WTC11 (cell line): ENCODE results near the gene KXD1. TPM values are rescaled to one million over a fixed set of nuclear protein-coding genes. Genes with fewer than 3 reads are reported as not detected.
"Not testable (repeated sequence)": the region's sequence is repeated elsewhere in the genome, so short reads cannot be mapped to it uniquely, and the experiment has no call there.

Experiments used
- ATAC-seq: fragments of 200-7000 bp; cut with Tn5 transposase; 2 replicates; pipeline ENCODE4 v1.10.0; 2021; ENCODE audit warnings: mild to moderate bottlenecking, moderate library complexity
- CTCF ChIA-PET: fragments of 300-600 bp; sonication (Branson Sonifier 250); formaldehyde crosslinking; loops from one replicate; lab custom pipeline; 2021; ENCODE audit warnings: antibody characterized with exemption; lab: Charles Lee
- POLR2A ChIA-PET: fragments of 350-600 bp; sonication (Branson Sonifier 250); formaldehyde crosslinking; loops from one replicate; lab custom pipeline; 2021; ENCODE audit warnings: antibody characterized with exemption; lab: Charles Lee
- DNase-seq: peaks from one replicate; pipeline ENCODE4 v3.0.0; 2021; ENCODE audit warnings: low spot score
- H3K27ac Mint-ChIP-seq: 2 replicates; pipeline ENCODE4 v1.8.0; 2021; ENCODE audit warnings: mixed read lengths
- H3K27me3 Mint-ChIP-seq: 2 replicates; pipeline ENCODE4 v1.8.0; 2021; ENCODE audit warnings: low read depth, mild to moderate bottlenecking, moderate library complexity, mixed read lengths
- H3K36me3 Mint-ChIP-seq: 2 replicates; pipeline ENCODE4 v1.8.0; 2021; ENCODE audit warnings: mixed read lengths
- H3K4me1 Mint-ChIP-seq: 2 replicates; pipeline ENCODE4 v1.8.0; 2022; ENCODE audit warnings: mixed read lengths
- H3K4me3 Mint-ChIP-seq: 2 replicates; pipeline ENCODE4 v1.8.0; 2021; ENCODE audit warnings: mild to moderate bottlenecking, moderate library complexity, mixed read lengths
- H3K9me3 Mint-ChIP-seq: 2 replicates; pipeline ENCODE4 v1.8.0; 2021; ENCODE audit warnings: mixed read lengths
- ERG ChIP-seq: fragments of 250-450 bp; sonication (Bioruptor Pico); IDR thresholded peaks from 2 replicates; pipeline ENCODE4 v1.8.0; 2021; ENCODE audit warnings: mild to moderate bottlenecking
- GTF2I ChIP-seq: fragments of 250-450 bp; sonication (Bioruptor Pico); conservative IDR thresholded peaks from 2 replicates; pipeline ENCODE4 v1.4.0; 2021; ENCODE audit warnings: mild to moderate bottlenecking
- HMGA2 ChIP-seq: fragments of 250-450 bp; sonication (Bioruptor Pico); IDR thresholded peaks from 2 replicates; pipeline ENCODE4 v1.4.0; 2021; ENCODE audit warnings: mild to moderate bottlenecking, moderate library complexity
- JAZF1 ChIP-seq: fragments of 250-450 bp; sonication (Bioruptor Pico); IDR thresholded peaks from 2 replicates; pipeline ENCODE4 v1.9.0; 2021; ENCODE audit warnings: moderate library complexity, mild to moderate bottlenecking, inconsistent platforms
- NR3C1 ChIP-seq: sonication (generic); formaldehyde crosslinking; conservative IDR thresholded peaks from 2 replicates; pipeline ENCODE4 v1.8.1; 2023; ENCODE audit warnings: low read depth, mild to moderate bottlenecking, missing genetic modification reagents
- ZNF121 ChIP-seq: sonication (generic); formaldehyde crosslinking; IDR thresholded peaks from 2 replicates; pipeline ENCODE4 v1.8.0; 2023; ENCODE audit warnings: missing genetic modification reagents
- total RNA-seq: library from RNA; stranded (reverse); gene quantifications from 3 replicates; pipeline ENCODE4 v1.2.3, GENCODE V29; 2021
- TF ChIP-seq, protein P1 (sequence below): sonication (generic); formaldehyde crosslinking; IDR thresholded peaks from 2 replicates; pipeline ENCODE4 v1.8.0; 2023; ENCODE audit warnings: missing genetic modification reagents, mild to moderate bottlenecking, borderline replicate concordance
- TF ChIP-seq, protein P2 (sequence below): sonication (generic); formaldehyde crosslinking; IDR thresholded peaks from 2 replicates; pipeline ENCODE4 v1.8.0; 2022; ENCODE audit warnings: mild to moderate bottlenecking, missing genetic modification reagents
- TF ChIP-seq, protein P3 (sequence below): sonication (generic); formaldehyde crosslinking; IDR thresholded peaks from 2 replicates; pipeline ENCODE4 v1.8.1; 2023; ENCODE audit warnings: mild to moderate bottlenecking, missing genetic modification reagents, borderline replicate concordance
- TF ChIP-seq, protein P4 (sequence below): sonication (generic); formaldehyde crosslinking; IDR thresholded peaks from 2 replicates; pipeline ENCODE4 v1.8.0; 2023; ENCODE audit warnings: mild to moderate bottlenecking, missing genetic modification reagents

Gene KXD1
- total RNA-seq, 1 experiment from 2014 or later: 136 TPM

- TF ChIP-seq, protein P1, sequence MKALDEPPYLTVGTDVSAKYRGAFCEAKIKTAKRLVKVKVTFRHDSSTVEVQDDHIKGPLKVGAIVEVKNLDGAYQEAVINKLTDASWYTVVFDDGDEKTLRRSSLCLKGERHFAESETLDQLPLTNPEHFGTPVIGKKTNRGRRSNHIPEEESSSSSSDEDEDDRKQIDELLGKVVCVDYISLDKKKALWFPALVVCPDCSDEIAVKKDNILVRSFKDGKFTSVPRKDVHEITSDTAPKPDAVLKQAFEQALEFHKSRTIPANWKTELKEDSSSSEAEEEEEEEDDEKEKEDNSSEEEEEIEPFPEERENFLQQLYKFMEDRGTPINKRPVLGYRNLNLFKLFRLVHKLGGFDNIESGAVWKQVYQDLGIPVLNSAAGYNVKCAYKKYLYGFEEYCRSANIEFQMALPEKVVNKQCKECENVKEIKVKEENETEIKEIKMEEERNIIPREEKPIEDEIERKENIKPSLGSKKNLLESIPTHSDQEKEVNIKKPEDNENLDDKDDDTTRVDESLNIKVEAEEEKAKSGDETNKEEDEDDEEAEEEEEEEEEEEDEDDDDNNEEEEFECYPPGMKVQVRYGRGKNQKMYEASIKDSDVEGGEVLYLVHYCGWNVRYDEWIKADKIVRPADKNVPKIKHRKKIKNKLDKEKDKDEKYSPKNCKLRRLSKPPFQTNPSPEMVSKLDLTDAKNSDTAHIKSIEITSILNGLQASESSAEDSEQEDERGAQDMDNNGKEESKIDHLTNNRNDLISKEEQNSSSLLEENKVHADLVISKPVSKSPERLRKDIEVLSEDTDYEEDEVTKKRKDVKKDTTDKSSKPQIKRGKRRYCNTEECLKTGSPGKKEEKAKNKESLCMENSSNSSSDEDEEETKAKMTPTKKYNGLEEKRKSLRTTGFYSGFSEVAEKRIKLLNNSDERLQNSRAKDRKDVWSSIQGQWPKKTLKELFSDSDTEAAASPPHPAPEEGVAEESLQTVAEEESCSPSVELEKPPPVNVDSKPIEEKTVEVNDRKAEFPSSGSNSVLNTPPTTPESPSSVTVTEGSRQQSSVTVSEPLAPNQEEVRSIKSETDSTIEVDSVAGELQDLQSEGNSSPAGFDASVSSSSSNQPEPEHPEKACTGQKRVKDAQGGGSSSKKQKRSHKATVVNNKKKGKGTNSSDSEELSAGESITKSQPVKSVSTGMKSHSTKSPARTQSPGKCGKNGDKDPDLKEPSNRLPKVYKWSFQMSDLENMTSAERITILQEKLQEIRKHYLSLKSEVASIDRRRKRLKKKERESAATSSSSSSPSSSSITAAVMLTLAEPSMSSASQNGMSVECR: no peak
Observed at GRCh38 chr19:18522124-18522861, 35.4 kb upstream of the KXD1 start (continued).

GRCh38 chr19:18522862-18523440, 34.7 kb upstream of the KXD1 start:
- Mint-ChIP-seq H3K4me3 (peak overlapping the region; percentile 36), H3K27ac (peak overlapping the region; percentile 89; the same call in 1 of the 2 replicates)
- H3K4me1 Mint-ChIP-seq, H3K27me3 Mint-ChIP-seq, DNase-seq, ATAC-seq, H3K9me3 Mint-ChIP-seq, H3K36me3 Mint-ChIP-seq: not testable (repeated sequence)
- CTCF ChIA-PET: interaction anchor here (0.7 to 5.0 kb wide), 10 partner anchors 12 to 86 kb away, joined by 3 to 36 read pairs (median 4); partner anchors contain the start of genes KXD1 and UBA52
- peak; percentile 99 for TF ChIP-seq ZNF121 (CRISPR knock-in tag)
- TF ChIP-seq GTF2I (CRISPR knock-in tag): peak; percentile 91
- TF ChIP-seq ERG (CRISPR knock-in tag): 0 out of 2 replicates have a peak, but pooled peaks have one; percentile 23
- POLR2A ChIA-PET: interaction anchor here (0.5 to 1.4 kb wide), 4 partner anchors 8 to 49 kb away, joined by 3 read pairs; partner anchors contain the start of gene UBA52

DNA sequence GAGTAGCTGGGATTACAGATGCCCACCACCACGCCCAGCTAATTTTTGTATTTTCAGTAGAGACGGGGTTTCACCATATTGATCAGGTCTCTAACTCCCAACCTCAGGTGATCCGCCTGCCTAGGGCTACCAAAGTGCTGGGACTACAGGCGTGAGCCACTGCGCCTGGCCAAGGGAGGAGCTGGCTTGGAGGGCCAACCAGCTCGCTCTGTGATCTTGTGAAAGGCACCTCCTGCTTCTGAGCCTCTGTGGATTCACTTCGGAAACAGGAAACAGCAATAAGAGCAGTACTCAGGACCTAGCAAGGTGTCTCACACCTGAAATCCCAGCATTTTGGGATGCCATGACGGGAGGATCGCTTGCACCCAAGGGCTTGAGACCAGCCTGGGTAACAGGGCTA, 33.8 kb upstream of the KXD1 start:
- Mint-ChIP-seq H3K9me3 (no peaks in the 10 kb centered on the region), H3K36me3 (no peaks in the 10 kb centered on the region), H3K27me3 (no peaks in the 10 kb centered on the region), H3K27ac (peak overlapping the region; percentile 89), H3K4me3 (no peak overlapping the region), H3K4me1 (peaks cover 7% of the 10 kb centered on the region)
- ChIA-PET CTCF (interaction anchor here (1.0 to 5.0 kb wide), 7 partner anchors 17 to 245 kb away, joined by 3 to 36 read pairs (median 4); no protein-coding TSS in a partner anchor), POLR2A (interaction anchor here (1.0 to 1.4 kb wide), 2 partner anchors 14 to 17 kb away, joined by 3 read pairs; no protein-coding TSS in a partner anchor)
- no peak for ATAC-seq
- DNase-seq: peak; percentile 40
- TF ChIP-seq HMGA2 (CRISPR knock-in tag) (no peak), JAZF1 (CRISPR knock-in tag) (no peak), ZNF121 (CRISPR knock-in tag) (no peak), NR3C1 (CRISPR knock-in tag) (no peak)
- TF ChIP-seq, protein P2, sequence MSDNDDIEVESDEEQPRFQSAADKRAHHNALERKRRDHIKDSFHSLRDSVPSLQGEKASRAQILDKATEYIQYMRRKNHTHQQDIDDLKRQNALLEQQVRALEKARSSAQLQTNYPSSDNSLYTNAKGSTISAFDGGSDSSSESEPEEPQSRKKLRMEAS: no peak
- TF ChIP-seq, protein P3, sequence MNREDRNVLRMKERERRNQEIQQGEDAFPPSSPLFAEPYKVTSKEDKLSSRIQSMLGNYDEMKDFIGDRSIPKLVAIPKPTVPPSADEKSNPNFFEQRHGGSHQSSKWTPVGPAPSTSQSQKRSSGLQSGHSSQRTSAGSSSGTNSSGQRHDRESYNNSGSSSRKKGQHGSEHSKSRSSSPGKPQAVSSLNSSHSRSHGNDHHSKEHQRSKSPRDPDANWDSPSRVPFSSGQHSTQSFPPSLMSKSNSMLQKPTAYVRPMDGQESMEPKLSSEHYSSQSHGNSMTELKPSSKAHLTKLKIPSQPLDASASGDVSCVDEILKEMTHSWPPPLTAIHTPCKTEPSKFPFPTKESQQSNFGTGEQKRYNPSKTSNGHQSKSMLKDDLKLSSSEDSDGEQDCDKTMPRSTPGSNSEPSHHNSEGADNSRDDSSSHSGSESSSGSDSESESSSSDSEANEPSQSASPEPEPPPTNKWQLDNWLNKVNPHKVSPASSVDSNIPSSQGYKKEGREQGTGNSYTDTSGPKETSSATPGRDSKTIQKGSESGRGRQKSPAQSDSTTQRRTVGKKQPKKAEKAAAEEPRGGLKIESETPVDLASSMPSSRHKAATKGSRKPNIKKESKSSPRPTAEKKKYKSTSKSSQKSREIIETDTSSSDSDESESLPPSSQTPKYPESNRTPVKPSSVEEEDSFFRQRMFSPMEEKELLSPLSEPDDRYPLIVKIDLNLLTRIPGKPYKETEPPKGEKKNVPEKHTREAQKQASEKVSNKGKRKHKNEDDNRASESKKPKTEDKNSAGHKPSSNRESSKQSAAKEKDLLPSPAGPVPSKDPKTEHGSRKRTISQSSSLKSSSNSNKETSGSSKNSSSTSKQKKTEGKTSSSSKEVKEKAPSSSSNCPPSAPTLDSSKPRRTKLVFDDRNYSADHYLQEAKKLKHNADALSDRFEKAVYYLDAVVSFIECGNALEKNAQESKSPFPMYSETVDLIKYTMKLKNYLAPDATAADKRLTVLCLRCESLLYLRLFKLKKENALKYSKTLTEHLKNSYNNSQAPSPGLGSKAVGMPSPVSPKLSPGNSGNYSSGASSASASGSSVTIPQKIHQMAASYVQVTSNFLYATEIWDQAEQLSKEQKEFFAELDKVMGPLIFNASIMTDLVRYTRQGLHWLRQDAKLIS: no peak
- TF ChIP-seq, protein P4, sequence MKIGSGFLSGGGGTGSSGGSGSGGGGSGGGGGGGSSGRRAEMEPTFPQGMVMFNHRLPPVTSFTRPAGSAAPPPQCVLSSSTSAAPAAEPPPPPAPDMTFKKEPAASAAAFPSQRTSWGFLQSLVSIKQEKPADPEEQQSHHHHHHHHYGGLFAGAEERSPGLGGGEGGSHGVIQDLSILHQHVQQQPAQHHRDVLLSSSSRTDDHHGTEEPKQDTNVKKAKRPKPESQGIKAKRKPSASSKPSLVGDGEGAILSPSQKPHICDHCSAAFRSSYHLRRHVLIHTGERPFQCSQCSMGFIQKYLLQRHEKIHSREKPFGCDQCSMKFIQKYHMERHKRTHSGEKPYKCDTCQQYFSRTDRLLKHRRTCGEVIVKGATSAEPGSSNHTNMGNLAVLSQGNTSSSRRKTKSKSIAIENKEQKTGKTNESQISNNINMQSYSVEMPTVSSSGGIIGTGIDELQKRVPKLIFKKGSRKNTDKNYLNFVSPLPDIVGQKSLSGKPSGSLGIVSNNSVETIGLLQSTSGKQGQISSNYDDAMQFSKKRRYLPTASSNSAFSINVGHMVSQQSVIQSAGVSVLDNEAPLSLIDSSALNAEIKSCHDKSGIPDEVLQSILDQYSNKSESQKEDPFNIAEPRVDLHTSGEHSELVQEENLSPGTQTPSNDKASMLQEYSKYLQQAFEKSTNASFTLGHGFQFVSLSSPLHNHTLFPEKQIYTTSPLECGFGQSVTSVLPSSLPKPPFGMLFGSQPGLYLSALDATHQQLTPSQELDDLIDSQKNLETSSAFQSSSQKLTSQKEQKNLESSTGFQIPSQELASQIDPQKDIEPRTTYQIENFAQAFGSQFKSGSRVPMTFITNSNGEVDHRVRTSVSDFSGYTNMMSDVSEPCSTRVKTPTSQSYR (CRISPR knock-in tag): no peak
